IPS DF 6.9 (cell line): ENCODE results near the gene SCNN1A.

Experiments
- DNase-seq: peaks from one replicate; pipeline ENCODE4 v3.0.0-alpha.2; 2013; ENCODE audit warnings: low read depth, low spot score
- H3K27ac ChIP-seq: one replicate; pipeline ENCODE4 v1.5.1; 2013; ENCODE audit warnings: low read length, control low read depth
- H3K27me3 ChIP-seq: 2 replicates; pipeline ENCODE4 v1.6.1; 2013; ENCODE audit warnings: mild to moderate bottlenecking, low read length; ENCODE audit not compliant: control insufficient read depth, insufficient read depth
- H3K36me3 ChIP-seq: 2 replicates; pipeline ENCODE4 v1.6.1; 2013; ENCODE audit warnings: low read length; ENCODE audit not compliant: control insufficient read depth, insufficient read depth
- H3K4me1 ChIP-seq: 2 replicates; pipeline ENCODE4 v1.6.1; 2013; ENCODE audit warnings: low read length; ENCODE audit not compliant: control insufficient read depth, insufficient read depth
- H3K4me3 ChIP-seq: 2 replicates; pipeline ENCODE4 v1.5.1; 2013; ENCODE audit warnings: mild to moderate bottlenecking, low read length
- H3K9me3 ChIP-seq: 2 replicates; pipeline ENCODE4 v1.6.1; 2013; ENCODE audit warnings: low read length, inconsistent platforms; ENCODE audit not compliant: control insufficient read depth, insufficient read depth
- WGBS: extraction: QIAGEN DNeasy Blood & Tissue Kit; methylation state at CpG from one replicate; pipeline ENCODE4 v1.1.7; 2013; ENCODE audit warnings: mixed read lengths, missing lambda C conversion rate; ENCODE audit not compliant: insufficient read length, insufficient coverage; 5-methylcytosine and 5-hydroxymethylcytosine counted together

The SCNN1A gene

GRCh38 chr12:6367969-6368892 is 7.1 kb downstream of the SCNN1A start:
- no peak overlapping the region for H3K4me3 ChIP-seq
- DNase-seq: no peak
- H3K27me3 ChIP-seq: no peaks in the 10 kb centered on the region
- no CpG with 5 or more reads among the region's 15 CpGs for WGBS
- H3K27ac ChIP-seq: no peak overlapping the region
- peaks cover 8% of the 10 kb centered on the region for H3K4me1 ChIP-seq
- H3K9me3 ChIP-seq: no peaks in the 10 kb centered on the region
- no peaks in the 10 kb centered on the region for H3K36me3 ChIP-seq

- H3K4me1 ChIP-seq: peaks cover 8% of the 10 kb centered on the region
- H3K27me3 ChIP-seq: no peaks in the 10 kb centered on the region
- no peak overlapping the region for H3K4me3 ChIP-seq
- H3K9me3 ChIP-seq: no peaks in the 10 kb centered on the region
- no peak overlapping the region for H3K27ac ChIP-seq
- no CpG with 5 or more reads among the region's 11 CpGs for WGBS
- no peak for DNase-seq
- H3K36me3 ChIP-seq: no peaks in the 10 kb centered on the region
These were observed 8.0 kb downstream of the SCNN1A start for GRCh38 chr12:6367065-6367968.

GRCh38 chr12:6364044-6364374 is 11.4 kb downstream of the SCNN1A start:
- no peaks in the 10 kb centered on the region for H3K9me3 ChIP-seq
- H3K27ac ChIP-seq: no peak overlapping the region
- no peaks in the 10 kb centered on the region for H3K27me3 ChIP-seq
- peaks cover 8% of the 10 kb centered on the region for H3K36me3 ChIP-seq
- no peak for DNase-seq
- peak overlapping the region; percentile 33; the same call in 1 of the 2 replicates for H3K4me3 ChIP-seq
- peaks cover 2% of the 10 kb centered on the region; the same call in 1 of the 2 replicates for H3K4me1 ChIP-seq
- WGBS: 100% methylated on average over 1 of the region's 15 CpGs

- no peak overlapping the region for H3K27ac ChIP-seq
- H3K4me3 ChIP-seq: peak overlapping the region; percentile 33; the same call in 1 of the 2 replicates
- H3K36me3 ChIP-seq: peaks cover 8% of the 10 kb centered on the region
- WGBS: no CpG with 5 or more reads among the region's 59 CpGs
- peaks cover 2% of the 10 kb centered on the region; the same call in 1 of the 2 replicates for H3K4me1 ChIP-seq
- no peak for DNase-seq
- no peaks in the 10 kb centered on the region for H3K9me3 ChIP-seq
- no peaks in the 10 kb centered on the region for H3K27me3 ChIP-seq
These were observed 11.9 kb downstream of the SCNN1A start for GRCh38 chr12:6363330-6364043.

GRCh38 chr12:6363010-6363329 is 12.4 kb downstream of the SCNN1A start:
- Histone ChIP-seq H3K36me3 (peaks cover 8% of the 10 kb centered on the region), H3K27me3 (no peaks in the 10 kb centered on the region), H3K9me3 (no peaks in the 10 kb centered on the region), H3K4me1 (peaks cover 2% of the 10 kb centered on the region; the same call in 1 of the 2 replicates), H3K4me3 (no peak overlapping the region), H3K27ac (no peak overlapping the region)
- no peak for DNase-seq
- WGBS: no CpG with 5 or more reads among the region's 4 CpGs

GRCh38 chr12:6362403-6362802 is 13.0 kb downstream of the SCNN1A start:
- H3K36me3 ChIP-seq: peaks cover 8% of the 10 kb centered on the region
- no peak overlapping the region for H3K27ac ChIP-seq
- no CpG with 5 or more reads among the region's 3 CpGs for WGBS
- DNase-seq: no peak
- H3K9me3 ChIP-seq: no peaks in the 10 kb centered on the region
- peaks cover 2% of the 10 kb centered on the region; the same call in 1 of the 2 replicates for H3K4me1 ChIP-seq
- H3K4me3 ChIP-seq: no peak overlapping the region
- no peaks in the 10 kb centered on the region for H3K27me3 ChIP-seq

GRCh38 chr12:6361834-6362233 is 13.5 kb downstream of the SCNN1A start:
- no peak for DNase-seq
- Histone ChIP-seq H3K27me3 (no peaks in the 10 kb centered on the region), H3K9me3 (no peaks in the 10 kb centered on the region), H3K4me3 (no peak overlapping the region), H3K36me3 (peaks cover 8% of the 10 kb centered on the region), H3K27ac (no peak overlapping the region), H3K4me1 (peaks cover 2% of the 10 kb centered on the region; the same call in 1 of the 2 replicates)
- no CpG with 5 or more reads among the region's 14 CpGs for WGBS

- no peak for DNase-seq
- no CpG with 5 or more reads among the region's 11 CpGs for WGBS
- Histone ChIP-seq H3K36me3 (peaks cover 10% of the 10 kb centered on the region), H3K27ac (no peak overlapping the region), H3K4me1 (peaks cover 2% of the 10 kb centered on the region; the same call in 1 of the 2 replicates), H3K27me3 (no peaks in the 10 kb centered on the region), H3K4me3 (no peak overlapping the region), H3K9me3 (no peaks in the 10 kb centered on the region)
These were observed 14.5 kb downstream of the SCNN1A start for GRCh38 chr12:6360578-6361490.

- Histone ChIP-seq H3K9me3 (no peaks in the 10 kb centered on the region), H3K4me3 (no peak overlapping the region), H3K4me1 (peaks cover 2% of the 10 kb centered on the region; the same call in 1 of the 2 replicates), H3K27me3 (no peaks in the 10 kb centered on the region), H3K27ac (no peak overlapping the region), H3K36me3 (peaks cover 10% of the 10 kb centered on the region)
- whole genome bisulfite sequencing: no CpG with 5 or more reads among the region's 7 CpGs
- DNase-seq: no peak
These were observed 15.2 kb downstream of the SCNN1A start for GRCh38 chr12:6360080-6360571.
